ENCODE data around the gene SURF6. TPM values are rescaled to one million over a fixed set of nuclear protein-coding genes. Genes with fewer than 3 reads are reported as not detected.

Gene SURF6
- total RNA-seq, 1 donor from 2014 or later = 15.1 TPM

- H3K4me1 Mint-ChIP-seq (ENCODE audit: low read depth) = peaks cover 22% of the 10 kb centered on the region
- no peak overlapping the region for H3K4me3 Mint-ChIP-seq (ENCODE audit: unreplicated experiment)
- DNase-seq (ENCODE audit: low spot score) = no peak
- H3K27ac Mint-ChIP-seq (ENCODE audit: unreplicated experiment) = no peak overlapping the region
- H3K36me3 Mint-ChIP-seq (ENCODE audit: low read depth) = peaks cover 22% of the 10 kb centered on the region
- H3K27me3 Mint-ChIP-seq (ENCODE audit: low read depth) = no peaks in the 10 kb centered on the region
- no peaks in the 10 kb centered on the region for H3K9me3 Mint-ChIP-seq (ENCODE audit: low read depth)
- TF ChIP-seq CTCF (IDR thresholded peaks at IDR 0.05) = peak; percentile 48
Measured at GRCh38 chr9:133359399-133360175, 23.6 kb upstream of the SURF6 start.

- no peak for DNase-seq (ENCODE audit: low spot score)
- H3K4me1 Mint-ChIP-seq (ENCODE audit: low read depth) = peaks cover 26% of the 10 kb centered on the region
- peaks cover 9% of the 10 kb centered on the region for H3K36me3 Mint-ChIP-seq (ENCODE audit: low read depth)
- TF ChIP-seq CTCF (IDR thresholded peaks at IDR 0.05) = no peak
- H3K9me3 Mint-ChIP-seq (ENCODE audit: low read depth) = no peaks in the 10 kb centered on the region
- peak overlapping the region; percentile 85 for H3K4me3 Mint-ChIP-seq (ENCODE audit: unreplicated experiment)
- H3K27me3 Mint-ChIP-seq (ENCODE audit: low read depth) = no peaks in the 10 kb centered on the region
- no peak overlapping the region for H3K27ac Mint-ChIP-seq (ENCODE audit: unreplicated experiment)
Measured at GRCh38 chr9:133357656-133358055, 21.7 kb upstream of the SURF6 start.

- Mint-ChIP-seq H3K4me3 (ENCODE audit: unreplicated experiment) (peak within 1 kb of the TSS; percentile 85), H3K36me3 (ENCODE audit: low read depth) (peaks cover 8% of the 10 kb centered on the region), H3K27me3 (ENCODE audit: low read depth) (no peaks in the 10 kb centered on the region)
Measured at GRCh38 chr9:133356391-133357091, 20.6 kb upstream of the SURF6 start, which contains the start of the genes SURF1 and SURF2. SURF1 (minus strand) TSS chr9:133356487; CDS start chr9:133356453, 34 bp downstream. SURF2 (plus strand) TSS chr9:133356550; CDS start chr9:133356593, 43 bp downstream.

GRCh38 chr9:133355881-133356357 lies 19.9 kb upstream of the SURF6 start:
- H3K27me3 Mint-ChIP-seq (ENCODE audit: low read depth) = no peaks in the 10 kb centered on the region
- H3K4me1 Mint-ChIP-seq (ENCODE audit: low read depth) = peaks cover 31% of the 10 kb centered on the region
- H3K27ac Mint-ChIP-seq (ENCODE audit: unreplicated experiment) = peak overlapping the region; percentile 77
- no peak for DNase-seq (ENCODE audit: low spot score)
- no peaks in the 10 kb centered on the region for H3K9me3 Mint-ChIP-seq (ENCODE audit: low read depth)
- peak; percentile 39 for TF ChIP-seq CTCF (IDR thresholded peaks at IDR 0.05)
- peak overlapping the region; percentile 85 for H3K4me3 Mint-ChIP-seq (ENCODE audit: unreplicated experiment)
- H3K36me3 Mint-ChIP-seq (ENCODE audit: low read depth) = peaks cover 9% of the 10 kb centered on the region

More at GRCh38 chr9:133356391-133357091, 20.6 kb upstream of the SURF6 start, which contains the start of the genes SURF1 and SURF2:
- TF ChIP-seq CTCF (IDR thresholded peaks at IDR 0.05) = peak; percentile 12
- no peaks in the 10 kb centered on the region for H3K9me3 Mint-ChIP-seq (ENCODE audit: low read depth)
- H3K27ac Mint-ChIP-seq (ENCODE audit: unreplicated experiment) = peak within 1 kb of the TSS; percentile 77
- peak; percentile 92 for DNase-seq (ENCODE audit: low spot score)
- peaks cover 26% of the 10 kb centered on the region for H3K4me1 Mint-ChIP-seq (ENCODE audit: low read depth)

- H3K9me3 Mint-ChIP-seq (ENCODE audit: low read depth) = no peaks in the 10 kb centered on the region
- no peak for TF ChIP-seq CTCF (IDR thresholded peaks at IDR 0.05)
- no peaks in the 10 kb centered on the region for H3K27me3 Mint-ChIP-seq (ENCODE audit: low read depth)
- H3K27ac Mint-ChIP-seq (ENCODE audit: unreplicated experiment) = peak overlapping the region; percentile 32
- H3K36me3 Mint-ChIP-seq (ENCODE audit: low read depth) = peaks cover 15% of the 10 kb centered on the region
- H3K4me3 Mint-ChIP-seq (ENCODE audit: unreplicated experiment) = peak overlapping the region; percentile 85
- peaks cover 36% of the 10 kb centered on the region for H3K4me1 Mint-ChIP-seq (ENCODE audit: low read depth)
- DNase-seq (ENCODE audit: low spot score) = no peak
Measured at GRCh38 chr9:133354766-133355165, 18.8 kb upstream of the SURF6 start.

Measured in chondrocyte (in vitro differentiated cells).